K562 (cell line): Measurements from ENCODE around the gene BEX3. TPM values are rescaled to one million over a fixed set of nuclear protein-coding genes. Genes with fewer than 3 reads are reported as not detected.

ENCODE experiments used
- ATF1 ChIP-seq, 2 experiments: fragments of 450-650 bp in 1 of 2; IDR thresholded peaks; 2 replicates each; pipeline ENCODE4 v1.6.1; 2016; ENCODE audit warnings: missing compliant biosample characterization in 1 of 2, missing genetic modification characterization in 1 of 2
- ATF7 ChIP-seq: fragments of 450-650 bp; IDR thresholded peaks from 2 replicates; pipeline ENCODE4 v1.7.1; 2014; ENCODE audit warnings: mild to moderate bottlenecking, moderate library complexity
- CREM ChIP-seq: IDR thresholded peaks from 2 replicates; pipeline ENCODE4 v1.6.1; 2014; ENCODE audit warnings: antibody characterized with exemption, low read depth
- DIDO1 ChIP-seq: fragments of 450-650 bp; IDR thresholded peaks from 2 replicates; pipeline ENCODE4 v1.6.1; 2016; ENCODE audit warnings: low read depth, missing biosample characterization, missing genetic modification characterization
- EP400 ChIP-seq: fragments of 450-650 bp; IDR thresholded peaks from 2 replicates; pipeline ENCODE4 v1.6.1; 2017; ENCODE audit warnings: antibody characterized with exemption, mild to moderate bottlenecking, moderate library complexity
- JUND ChIP-seq, 2 experiments: IDR thresholded peaks; 2 replicates in 1 of 2; 3 replicates in 1 of 2; pipeline ENCODE4 v1.6.1; 2011; ENCODE audit warnings: borderline replicate concordance in 2 of 2, low read depth in 2 of 2, low read length in 2 of 2, improper control_type of control experiment in 1 of 2, missing biosample characterization in 1 of 2, missing genetic modification characterization in 1 of 2, missing genetic modification reagents in 1 of 2
- MED1 ChIP-seq: sonication (generic); formaldehyde crosslinking; IDR thresholded peaks from 2 replicates; pipeline ENCODE4 v1.8.1; 2023; ENCODE audit warnings: missing genetic modification reagents, borderline replicate concordance
- PHF8 ChIP-seq: fragments of 200-600 bp; sonication (generic); IDR thresholded peaks from 2 replicates; pipeline ENCODE4 v1.6.1; 2012; ENCODE audit warnings: mixed run types, mild to moderate bottlenecking, inconsistent platforms, low read length, moderate library complexity, borderline replicate concordance
- POLR2A ChIP-seq: fragments of 450-650 bp; conservative IDR thresholded peaks from 2 replicates; pipeline ENCODE4 v1.6.1; 2016
- POLR2AphosphoS5 ChIP-seq: IDR thresholded peaks from 2 replicates; pipeline ENCODE4 v1.6.1; 2011; ENCODE audit warnings: mild to moderate bottlenecking, low read depth, low read length, moderate library complexity; ENCODE audit not compliant: control insufficient read depth, insufficient read depth
- POLR2B ChIP-seq: fragments of 450-650 bp; IDR thresholded peaks from 2 replicates; pipeline ENCODE4 v1.6.1; 2018; ENCODE audit warnings: low read depth; ENCODE audit not compliant: partially characterized antibody
- PTRF ChIP-seq: fragments of 450-650 bp; IDR thresholded peaks from 2 replicates; pipeline ENCODE4 v1.6.1; 2016; ENCODE audit warnings: mild to moderate bottlenecking, missing genetic modification characterization, missing compliant biosample characterization
- SAP30 ChIP-seq: fragments of 200-600 bp; sonication (generic); IDR thresholded peaks from 2 replicates; pipeline ENCODE4 v1.6.1; 2012; ENCODE audit warnings: borderline replicate concordance, low read depth, mild to moderate bottlenecking, moderate library complexity, low read length, control low read depth, inconsistent platforms; ENCODE audit not compliant: insufficient read depth, poor library complexity, severe bottlenecking
- SUPT5H ChIP-seq: fragments of 450-650 bp; IDR thresholded peaks from 2 replicates; pipeline ENCODE4 v1.6.1; 2016
- TAF1 ChIP-seq: IDR thresholded peaks from 2 replicates; pipeline ENCODE4 v1.6.1; 2011; ENCODE audit warnings: mild to moderate bottlenecking, low read length, moderate library complexity; ENCODE audit not compliant: insufficient read depth, control insufficient read depth, severe bottlenecking; ENCODE audit errors: extremely low read depth
- TARDBP ChIP-seq: fragments of 450-650 bp; IDR thresholded peaks from 2 replicates; pipeline ENCODE4 v1.6.1; 2016
- TCF7 ChIP-seq: sonication (generic); IDR thresholded peaks from 2 replicates; pipeline ENCODE4 v1.6.1; 2016; ENCODE audit warnings: antibody characterized with exemption, borderline replicate concordance
- TFAP4 ChIP-seq: sonication (generic); formaldehyde crosslinking; IDR thresholded peaks from 2 replicates; pipeline ENCODE4 v1.8.0; 2022; ENCODE audit warnings: missing genetic modification reagents, mild to moderate bottlenecking, moderate library complexity, borderline replicate concordance
- TSC22D4 ChIP-seq: fragments of 450-650 bp; IDR thresholded peaks from 2 replicates; pipeline ENCODE4 v1.6.1; 2016; ENCODE audit warnings: missing genetic modification characterization, missing biosample characterization, control low read depth
- USF2 ChIP-seq: sonication (generic); formaldehyde crosslinking; IDR thresholded peaks from 2 replicates; pipeline ENCODE4 v1.5.0; 2020; ENCODE audit warnings: missing genetic modification reagents
- ZBTB7A ChIP-seq: IDR thresholded peaks from 2 replicates; pipeline ENCODE4 v1.6.1; 2011; ENCODE audit warnings: low read depth, mild to moderate bottlenecking, low read length, moderate library complexity, borderline replicate concordance; ENCODE audit not compliant: control insufficient read depth
- ZFX ChIP-seq: sonication (generic); formaldehyde crosslinking; IDR thresholded peaks from 2 replicates; pipeline ENCODE4 v1.8.0; 2022; ENCODE audit warnings: mild to moderate bottlenecking, missing genetic modification reagents, moderate library complexity
- ZNF316 ChIP-seq: fragments of 450-650 bp; IDR thresholded peaks from 2 replicates; pipeline ENCODE4 v1.6.1; 2016
- ZNF740 ChIP-seq, 3 experiments: fragments of 200-800 bp in 1 of 3; sonication (Bioruptor generic) in 1 of 3; sonication (generic) in 1 of 3; formaldehyde crosslinking in 1 of 3; IDR thresholded peaks; 2 replicates each; pipeline versions ENCODE4 v1.6.1 to v1.8.0; 2016 to 2022; ENCODE audit warnings: mild to moderate bottlenecking in 2 of 3, missing compliant biosample characterization in 2 of 3, missing genetic modification characterization in 2 of 3, missing genetic modification reagents in 1 of 3
- polyA plus RNA-seq, 8 experiments: library from polyadenylated mRNA; depleted of rRNA in 4 of 8; stranded (reverse) in 5 of 8; unstranded in 3 of 8; fragments of >200 nt; fragmentation: Nextera tagmentation in 2 of 8; fragmentation: Illumina TruSeq in 1 of 8; extraction: Ambion mirVana in 2 of 8; extraction: Trizol in 1 of 8; gene quantifications; 2 replicates each; pipeline versions ENCODE4 v1.2.1 to v1.2.3, GENCODE V29; 2011 to 2014; ENCODE audit warnings: inconsistent platforms in 1 of 8, missing spikeins in 1 of 8
- total RNA-seq, 7 experiments: library from RNA; depleted of rRNA in 6 of 7; stranded (reverse); fragments of >200 nt in 6 of 7; fragmentation: Illumina TruSeq in 2 of 7; extraction: Trizol in 2 of 7; gene quantifications; 2 replicates each; pipeline versions ENCODE4 v1.2.1 to v1.2.3, GENCODE V29; 2011 to 2021; ENCODE audit warnings: low replicate concordance in 1 of 7

BEX3 gene
- total and polyA plus RNA-seq, 9 of the 15 experiments (the other 6 are each of a cell fraction or from before 2014, with no cell fraction given) = 0.21 to 0.47 TPM; not detected in 7

GRCh38 chrX:103356130-103356798 is 20.1 kb upstream of the BEX3 start, which contains the start of gene TCEAL9 (continued):
- TF ChIP-seq JUND (IDR thresholded peaks at IDR 0.05; ENCODE audit: borderline replicate concordance, low read depth, low read length) (peak; percentile 7; the same call in 1 of the 2 replicates), JUND (tag; IDR thresholded peaks at IDR 0.05; ENCODE audit: borderline replicate concordance, low read depth, low read length) (no peak), TSC22D4 (no peak), POLR2AphosphoS5 (peak; percentile 40; the same call in 1 of the 2 replicates), PHF8 (peak; percentile 62; the same call in 1 of the 2 replicates), POLR2B (peak; percentile 31), ZBTB7A (0 out of 2 replicates have a peak, but pooled peaks have one; percentile 19), EP400 (peak; percentile 44; the same call in 1 of the 2 replicates), ZNF316 (no peak), TAF1 (peak; percentile 30), CREM (peak; percentile 91), TCF7 (no peak), PTRF (no peak), DIDO1 (tag) (no peak), SAP30 (peak; percentile 38), TFAP4 (CRISPR knock-in tag) (no peak), USF2 (peak; percentile 39), ATF1 (CRISPR knock-in tag; IDR thresholded peaks at IDR 0.05) (no peak), ATF1 (tag; IDR thresholded peaks at IDR 0.05) (peak; percentile 78), ATF7 (peak; percentile 43; the same call in 1 of the 2 replicates), ZNF740 (CRISPR knock-in tag; IDR thresholded peaks at IDR 0.05) (peak; percentile 59), ZNF740 (tag; IDR thresholded peaks at IDR 0.05) (peak in 1 of 2 experiments; percentile 67; a peak in 1 of 4 replicates), SUPT5H (peak; percentile 58; the same call in 1 of the 2 replicates), TARDBP (no peak), ZFX (CRISPR knock-in tag) (no peak), MED1 (CRISPR knock-in tag) (no peak), POLR2A (peak; percentile 65)
